NCI-H2196 treated with DMSO at 0.1 percent for 48 hours (cell line): Measurements from ENCODE around the gene PUDP.

Source experiments
- DNase-seq: peaks from one replicate; lab custom pipeline; 2025; ENCODE audit not compliant: unreplicated experiment; lab: John Stamatoyannopoulos, UW

The PUDP gene

DNA sequence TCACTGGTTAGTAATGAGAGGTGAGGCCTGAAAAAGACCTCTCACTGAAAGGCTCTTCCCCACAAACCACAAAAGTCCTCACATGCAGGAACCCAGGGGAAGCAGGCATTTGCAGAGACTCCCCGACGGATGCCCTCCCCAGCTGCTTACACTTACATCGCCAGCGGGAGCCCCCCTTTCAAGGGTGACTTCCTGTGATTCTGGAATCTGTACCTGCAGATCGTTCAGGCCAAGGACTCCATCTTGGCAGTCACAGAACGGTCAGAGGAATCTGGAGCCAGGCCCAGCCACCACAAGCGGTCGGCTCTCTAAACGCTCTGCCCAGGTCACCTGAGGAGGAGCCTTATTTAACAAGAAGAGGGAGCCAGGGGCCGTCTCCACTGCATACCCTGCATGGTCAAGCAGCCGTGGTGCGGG lies 71.7 kb downstream of the PUDP start:
- no peak for DNase-seq

DNA sequence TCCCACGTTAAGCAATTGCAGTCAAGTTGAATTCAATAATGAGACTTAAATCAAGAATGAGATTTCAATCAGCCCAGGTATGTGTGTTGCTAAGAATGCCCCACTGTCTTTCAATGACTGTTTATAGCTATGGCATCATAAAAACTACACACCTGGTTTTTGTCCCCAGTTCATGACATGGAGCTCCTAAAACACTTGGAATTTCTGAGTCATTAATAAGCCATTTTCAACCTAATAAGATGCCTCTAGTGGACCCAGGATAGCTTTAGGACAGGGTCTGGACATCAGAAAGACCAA lies 73.1 kb downstream of the PUDP start:
- DNase-seq: no peak

DNA sequence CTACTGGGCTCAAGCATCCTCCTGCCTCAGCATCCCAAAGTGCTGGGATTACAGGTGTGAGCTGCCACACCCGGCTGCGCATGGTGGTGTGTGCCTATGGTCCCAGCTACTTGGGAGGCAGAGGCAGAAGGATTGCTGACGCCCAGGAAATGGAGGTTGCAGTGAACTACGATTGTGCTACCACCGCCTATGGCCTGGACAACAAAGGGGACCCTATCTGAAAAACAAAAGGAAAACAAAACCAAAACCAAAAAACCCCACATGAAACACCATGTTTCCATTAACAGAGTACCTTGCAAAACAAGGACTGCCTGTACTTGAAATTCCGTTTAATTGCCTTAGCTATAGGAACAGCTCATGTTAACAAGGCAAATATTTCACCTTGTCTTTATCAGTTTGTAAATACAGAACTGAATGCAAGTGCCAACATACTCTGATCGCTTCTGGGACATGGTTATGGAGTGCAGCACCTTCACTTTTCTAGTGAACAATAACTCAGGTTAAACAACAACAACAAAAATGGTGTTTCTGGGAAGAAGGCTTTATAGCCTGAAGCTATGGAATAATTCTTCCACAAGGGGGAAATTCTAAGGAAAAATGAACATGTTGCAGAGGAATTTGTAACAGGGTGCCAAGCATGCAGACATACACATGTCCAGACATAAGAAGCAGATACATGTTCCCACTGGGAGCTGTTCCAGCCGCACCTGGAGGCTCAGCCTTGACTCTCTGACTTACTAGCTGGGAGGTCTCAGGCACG lies 73.6 kb downstream of the PUDP start:
- DNase-seq: no peak

GRCh38 chrX:7073336-7073735 lies 74.6 kb downstream of the PUDP start:
- no peak for DNase-seq

DNA sequence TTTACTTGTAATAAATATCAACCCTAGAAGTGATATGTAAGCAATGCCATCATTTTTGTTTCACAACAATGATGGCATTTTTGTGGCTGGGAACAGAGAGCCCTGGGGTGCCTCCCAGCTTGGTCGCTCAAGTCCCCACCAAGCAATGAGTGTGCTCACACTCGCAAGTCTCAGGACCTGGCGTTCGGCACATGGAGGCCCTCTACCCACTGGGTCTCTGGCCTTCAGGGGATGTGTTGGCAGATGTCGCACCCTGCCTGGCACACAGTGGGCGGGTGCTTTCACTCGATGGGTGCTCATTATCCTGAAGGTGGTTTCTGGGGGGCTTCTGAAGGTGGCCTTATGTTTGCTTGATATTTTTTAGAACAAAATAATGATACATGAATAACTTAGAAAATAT lies 75.1 kb downstream of the PUDP start:
- no peak for DNase-seq

GRCh38 chrX:7071390-7071789 lies 76.6 kb downstream of the PUDP start:
- DNase-seq: no peak

- no peak for DNase-seq
These were observed 78.4 kb downstream of the PUDP start for GRCh38 chrX:7069556-7069955.

- no peak for DNase-seq
These were observed 79.0 kb downstream of the PUDP start for GRCh38 chrX:7068939-7069367.

DNA sequence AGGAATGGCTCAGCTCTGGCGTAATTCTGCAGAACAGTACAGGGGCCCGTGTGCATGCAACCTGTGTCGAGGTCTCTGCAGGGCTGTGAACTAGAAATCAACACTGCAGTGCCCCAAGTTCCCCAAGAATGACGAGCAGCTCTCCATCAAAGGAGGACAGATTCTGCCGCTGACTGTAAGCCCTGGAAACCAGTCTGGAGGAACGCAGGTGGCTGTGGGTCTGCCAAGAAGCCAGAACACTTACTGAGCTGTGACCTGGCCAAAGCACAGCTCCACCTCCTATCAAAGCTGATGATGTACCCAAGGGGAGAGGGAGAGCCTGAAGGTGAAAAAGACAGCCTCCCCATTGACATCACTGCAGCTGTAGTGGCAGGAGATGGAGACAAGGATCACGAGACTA lies 80.7 kb downstream of the PUDP start:
- no peak for DNase-seq

DNA sequence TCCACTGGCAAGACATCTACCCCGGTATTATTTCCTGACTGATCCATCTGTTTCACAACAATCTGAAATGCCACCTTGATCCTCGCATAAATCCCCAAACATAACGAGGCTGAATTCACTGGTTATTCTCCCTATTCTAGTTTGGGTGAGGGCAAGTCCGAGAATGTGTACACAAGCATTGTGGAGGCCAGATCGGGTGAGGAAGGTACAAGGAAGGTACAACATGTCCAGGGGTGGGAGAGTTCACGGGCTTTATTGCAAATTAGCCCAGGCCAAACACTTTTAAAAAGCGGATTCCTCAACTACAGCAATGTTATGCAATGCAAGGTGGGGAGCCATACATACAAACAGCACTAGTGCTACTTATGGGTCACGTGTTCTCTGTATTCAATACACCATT lies 82.5 kb downstream of the PUDP start:
- DNase-seq: no peak

DNA sequence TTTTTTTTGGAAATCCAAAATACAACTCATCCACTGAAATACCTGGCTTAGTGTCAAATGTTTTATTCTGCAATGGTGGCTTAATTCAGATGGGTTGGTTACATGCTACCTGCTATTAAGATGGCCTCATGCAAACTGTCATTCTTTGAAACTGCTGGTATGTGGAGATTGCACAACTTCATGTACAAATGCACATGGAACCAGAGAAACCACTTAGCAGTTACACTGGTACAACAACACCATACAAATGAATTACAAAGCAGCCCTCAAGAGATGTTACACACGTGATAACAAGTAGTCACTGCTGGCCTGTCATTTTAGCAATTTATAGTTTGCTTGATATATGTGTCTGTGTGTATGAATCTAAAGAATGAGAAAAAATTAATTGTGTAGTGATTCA lies 85.0 kb downstream of the PUDP start:
- DNase-seq: no peak

DNA sequence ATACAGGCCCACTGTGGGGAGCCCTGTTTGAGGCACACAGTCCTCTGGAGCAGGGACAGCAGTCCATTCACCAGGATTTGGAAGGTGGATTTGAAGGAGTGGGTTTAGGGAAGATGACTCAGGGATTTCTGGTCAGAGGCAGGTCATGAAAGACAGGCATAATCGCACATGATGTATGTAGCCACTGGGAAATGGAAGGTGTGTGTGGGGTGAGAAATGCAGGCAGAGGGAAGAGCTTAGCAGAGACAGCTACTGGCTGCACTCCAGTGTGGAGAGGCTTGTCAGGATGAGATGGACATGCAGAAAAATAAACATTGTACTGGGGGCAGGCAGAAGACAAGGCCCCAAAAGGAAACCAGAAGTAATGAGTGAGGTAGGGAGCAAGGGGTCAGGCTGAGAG lies 85.7 kb downstream of the PUDP start:
- DNase-seq: no peak

DNA sequence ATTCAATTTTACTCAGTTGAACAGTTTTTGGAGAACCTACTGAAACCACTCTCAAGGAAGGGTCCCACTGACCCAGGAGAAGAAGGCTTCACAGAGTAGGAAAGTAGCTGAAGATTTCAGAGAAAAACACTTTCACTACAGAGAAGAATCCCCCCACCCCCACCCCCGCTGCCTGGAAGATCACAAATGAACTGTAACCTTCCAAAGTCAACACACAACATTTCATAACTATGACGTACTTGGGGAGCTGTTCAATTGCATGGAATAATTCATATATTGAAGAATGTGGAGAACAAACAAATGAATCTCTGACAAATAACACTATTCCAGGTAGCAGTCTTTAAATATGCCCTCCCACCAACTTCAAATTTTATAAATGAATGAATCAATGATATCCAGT lies 86.5 kb downstream of the PUDP start:
- no peak for DNase-seq

DNA sequence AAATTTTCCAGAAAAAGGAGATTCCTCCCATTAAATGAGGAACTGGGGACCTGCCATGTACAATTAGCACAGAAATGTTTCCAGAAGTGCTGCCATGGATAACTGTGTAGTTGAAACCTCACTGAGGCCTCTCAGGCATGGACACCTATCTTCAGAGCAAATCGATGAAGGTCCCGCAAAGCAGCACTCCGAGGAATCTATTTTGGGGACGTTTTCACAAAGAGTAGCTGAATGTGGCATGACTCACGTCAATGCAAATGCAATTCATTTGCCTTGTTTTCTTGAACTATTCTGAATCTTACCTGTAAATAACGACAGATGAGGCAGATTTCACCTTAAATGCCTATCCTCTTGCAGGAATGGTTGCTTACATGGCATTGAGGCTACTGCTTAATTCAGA lies 87.5 kb downstream of the PUDP start:
- no peak for DNase-seq

DNA sequence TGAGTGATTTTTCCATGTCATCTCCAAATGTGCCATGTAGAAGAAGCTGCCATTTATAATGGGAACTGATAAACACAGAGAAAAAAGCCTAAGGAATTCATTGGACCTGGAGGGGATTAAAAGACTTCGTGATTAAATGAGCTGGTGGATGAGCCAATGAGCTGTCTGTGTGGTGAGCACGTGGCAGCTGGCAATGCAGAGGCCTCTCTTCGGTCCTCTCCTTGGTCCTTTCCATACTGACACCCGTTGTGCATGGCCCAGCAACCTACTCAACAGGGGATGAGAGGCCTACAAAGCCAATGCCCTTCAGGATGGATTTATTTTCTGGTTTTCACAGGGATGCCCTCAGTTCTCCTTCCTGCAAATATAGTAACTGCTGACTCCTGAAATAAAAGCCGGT lies 88.1 kb downstream of the PUDP start:
- no peak for DNase-seq

- DNase-seq: no peak
These were observed 88.6 kb downstream of the PUDP start for GRCh38 chrX:7059214-7059838.

DNA sequence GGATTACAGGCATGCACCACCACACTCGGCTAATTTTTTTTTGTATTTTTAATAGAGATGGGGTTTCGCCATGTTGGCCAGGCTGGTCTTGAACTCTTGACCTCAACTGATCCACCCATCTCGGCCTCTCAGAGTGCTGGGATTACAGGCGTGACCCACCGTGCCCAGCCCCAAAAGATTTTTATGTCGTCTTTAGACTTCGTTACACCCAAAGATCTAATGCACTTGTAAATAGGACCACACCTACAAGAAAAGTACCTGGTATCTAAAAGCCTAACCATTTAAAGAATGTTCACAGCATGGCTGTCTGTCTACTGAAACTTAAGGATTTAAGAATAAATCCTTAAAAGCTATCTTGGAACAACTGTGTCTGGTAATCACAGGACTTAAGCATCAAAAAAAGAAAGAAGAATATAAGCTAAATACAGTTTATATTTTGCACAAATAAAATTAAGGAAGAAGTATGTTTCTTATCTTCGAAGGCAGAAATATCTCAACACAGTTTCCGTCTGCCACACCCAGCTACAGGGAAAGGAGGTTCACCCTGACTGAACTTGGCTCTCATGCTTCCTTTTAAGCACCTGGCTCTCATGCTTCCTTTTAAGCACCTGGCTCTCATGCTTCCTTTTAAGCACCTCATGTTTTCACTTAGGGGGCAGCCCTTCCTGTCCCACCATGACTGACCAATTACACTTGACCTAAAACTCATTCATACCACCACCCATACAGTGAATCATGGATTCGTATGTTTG lies 92.4 kb downstream of the PUDP start:
- DNase-seq: no peak

DNA sequence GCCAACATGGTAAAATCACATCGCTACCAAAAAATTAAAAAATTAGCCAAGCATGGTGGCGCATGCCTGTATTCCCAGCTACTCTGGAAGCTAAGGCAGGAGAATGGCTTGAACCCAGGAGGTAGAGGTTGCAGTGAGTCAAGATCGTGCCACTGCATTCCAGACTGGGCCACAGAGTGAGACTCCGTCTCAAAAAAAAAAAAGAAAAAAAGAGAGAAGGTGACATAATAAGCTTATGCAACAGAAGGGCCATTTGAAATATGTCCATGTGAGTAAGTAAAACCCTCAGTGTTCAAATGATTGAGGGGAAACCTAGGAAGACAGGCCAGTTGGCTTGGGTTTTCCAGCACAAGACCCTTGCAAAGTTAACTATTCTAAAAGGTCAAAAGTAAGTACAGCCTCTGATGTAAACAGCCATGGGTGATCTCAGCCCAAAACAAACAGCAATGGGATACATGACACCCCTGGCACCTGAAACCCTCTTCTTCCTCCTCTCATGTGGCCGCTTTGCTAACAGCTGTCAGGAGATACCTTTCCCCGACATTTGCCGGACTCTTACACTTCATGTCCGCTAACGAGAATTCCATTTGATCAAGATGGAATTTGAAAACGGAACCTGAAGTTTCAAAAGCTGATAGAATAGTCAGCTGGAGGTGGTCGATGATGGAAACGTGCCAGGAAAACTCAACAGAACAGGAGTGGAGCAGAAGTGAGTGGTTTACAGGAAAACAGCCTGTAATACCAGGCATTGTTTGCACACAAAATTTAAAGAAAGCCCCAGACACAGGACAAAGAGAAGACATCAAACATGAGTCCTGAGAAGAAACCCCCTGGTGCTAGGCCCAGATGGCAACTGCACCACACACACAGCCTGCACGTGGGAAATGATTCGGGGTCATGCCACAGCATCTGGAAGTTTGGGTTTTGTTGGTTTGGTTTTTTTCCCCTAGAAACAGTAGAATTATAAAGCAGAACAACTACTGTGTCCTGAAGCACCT lies 93.4 kb downstream of the PUDP start:
- DNase-seq: peak; percentile 2

GRCh38 chrX:7052541-7052940 lies 95.4 kb downstream of the PUDP start:
- no peak for DNase-seq

- DNase-seq: no peak
These were observed 97.7 kb downstream of the PUDP start for GRCh38 chrX:7050271-7050670.

DNA sequence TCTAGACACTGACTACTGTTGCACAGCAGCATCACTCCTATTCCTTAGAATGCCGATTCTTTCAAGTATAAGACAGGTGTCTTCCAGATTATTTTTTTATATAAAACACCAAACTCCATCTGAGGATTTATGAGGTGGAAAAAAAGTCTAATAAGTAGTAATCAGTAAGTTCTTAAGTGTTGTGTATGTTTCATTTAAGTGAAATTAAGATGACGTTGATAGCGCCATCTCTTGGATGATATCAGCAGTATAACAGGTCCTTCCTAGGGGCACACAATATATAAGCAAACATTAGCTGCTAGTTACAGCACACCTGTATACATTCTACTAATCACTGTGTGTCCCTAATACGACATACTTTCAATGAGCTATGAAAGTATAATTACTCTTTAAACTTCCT lies 100.0 kb downstream of the PUDP start:
- DNase-seq: no peak
